ENCODE measurements around the gene NR1H2.
"Not testable (repeated sequence)": the region's sequence is repeated elsewhere in the genome, so short reads cannot be mapped to it uniquely, and the experiment has no call there.

NR1H2 gene

GRCh38 chr19:50378863-50379236 lies 2.6 kb downstream of the NR1H2 start:
- DNase-seq (ENCODE audit: low read depth): no peak

GRCh38 chr19:50379602-50380001 lies 3.3 kb downstream of the NR1H2 start:
- DNase-seq (ENCODE audit: low read depth): no peak

- no peak for DNase-seq (ENCODE audit: low read depth)
These were observed 3.9 kb downstream of the NR1H2 start for GRCh38 chr19:50380137-50380536.

- DNase-seq (ENCODE audit: low read depth): no peak
These were observed 4.5 kb downstream of the NR1H2 start for GRCh38 chr19:50380751-50381151.

GRCh38 chr19:50381881-50382729 lies 5.8 kb downstream of the NR1H2 start:
- DNase-seq (ENCODE audit: low read depth): no peak

GRCh38 chr19:50383001-50383851 lies 7.0 kb downstream of the NR1H2 start:
- no peak for DNase-seq (ENCODE audit: low read depth)

GRCh38 chr19:50383852-50384684 lies 7.8 kb downstream of the NR1H2 start, which contains the start of gene POLD1:
POLD1 (plus strand) TSS chr19:50384347; CDS start chr19:50398852, 14,505 bp downstream.
- peak; percentile 96 for DNase-seq (ENCODE audit: low read depth)

- DNase-seq (ENCODE audit: low read depth): no peak
These were observed 8.7 kb downstream of the NR1H2 start for GRCh38 chr19:50384685-50385535.

- no peak for DNase-seq (ENCODE audit: low read depth)
These were observed 11.1 kb downstream of the NR1H2 start for GRCh38 chr19:50387176-50387867.

- DNase-seq (ENCODE audit: low read depth): no peak
These were observed 11.6 kb downstream of the NR1H2 start for GRCh38 chr19:50387868-50388245.

GRCh38 chr19:50390295-50390694 lies 14.0 kb downstream of the NR1H2 start:
- not testable (repeated sequence) for DNase-seq (ENCODE audit: low read depth)

GRCh38 chr19:50390952-50391351 lies 14.7 kb downstream of the NR1H2 start:
- not testable (repeated sequence) for DNase-seq (ENCODE audit: low read depth)

- no peak for DNase-seq (ENCODE audit: low read depth)
These were observed 16.5 kb downstream of the NR1H2 start for GRCh38 chr19:50392759-50393158.

- no peak for DNase-seq (ENCODE audit: low read depth)
These were observed 17.3 kb downstream of the NR1H2 start for GRCh38 chr19:50393589-50393988.

- DNase-seq (ENCODE audit: low read depth): no peak
These were observed 17.8 kb downstream of the NR1H2 start for GRCh38 chr19:50394017-50394416.

- no peak for DNase-seq (ENCODE audit: low read depth)
These were observed 22.6 kb downstream of the NR1H2 start for GRCh38 chr19:50398675-50399367.

- no peak for DNase-seq (ENCODE audit: low read depth)
These were observed 23.1 kb downstream of the NR1H2 start for GRCh38 chr19:50399368-50399745.

GRCh38 chr19:50401605-50402450 lies 25.6 kb downstream of the NR1H2 start:
- DNase-seq (ENCODE audit: low read depth): no peak

Measured in stimulated activated CD8-positive, alpha-beta memory T cell treated with anti-CD3 and anti-CD28 coated beads, Interleukin-7, amount 100 ng/mL, for 24 hours (primary cell).